Activated T-cell treated with anti-CD3 and anti-CD28 coated beads for 1 hour (primary cell): ENCODE measurements around the gene CHST9.
"Not testable (repeated sequence)": the region's sequence is repeated elsewhere in the genome, so short reads cannot be mapped to it uniquely, and the experiment has no call there.

ENCODE experiments used
- DNase-seq: peaks from one replicate; pipeline ENCODE4 v3.0.0-alpha.2; 2020; ENCODE audit warnings: low read depth

The CHST9 gene

GRCh38 chr18:27094621-27095020 is 90.5 kb downstream of the CHST9 start:
- no peak for DNase-seq

DNA sequence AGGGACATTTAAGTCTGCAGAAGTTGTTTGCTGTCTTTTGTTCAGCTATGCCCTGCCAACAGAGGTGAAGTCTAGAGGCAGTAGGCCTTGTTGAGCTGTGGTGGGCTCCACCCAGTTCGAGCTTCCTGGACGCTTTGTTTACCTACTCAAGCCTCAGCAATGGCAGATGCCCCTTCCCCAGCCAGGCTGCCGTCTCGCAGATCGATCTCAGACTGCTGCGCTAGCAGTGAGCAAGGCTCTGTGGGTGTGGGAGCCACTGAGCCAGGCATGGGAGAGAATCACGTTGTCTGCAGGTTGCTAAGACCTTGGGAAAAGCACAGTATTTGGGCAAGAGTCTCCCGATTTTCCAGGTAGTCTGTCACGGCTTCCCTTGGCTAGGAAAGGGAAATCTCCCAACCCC is 91.8 kb downstream of the CHST9 start:
- DNase-seq, result not testable (repeated sequence)

- DNase-seq, result no peak
These were observed 103.4 kb downstream of the CHST9 start for GRCh38 chr18:27081701-27082100.

DNA sequence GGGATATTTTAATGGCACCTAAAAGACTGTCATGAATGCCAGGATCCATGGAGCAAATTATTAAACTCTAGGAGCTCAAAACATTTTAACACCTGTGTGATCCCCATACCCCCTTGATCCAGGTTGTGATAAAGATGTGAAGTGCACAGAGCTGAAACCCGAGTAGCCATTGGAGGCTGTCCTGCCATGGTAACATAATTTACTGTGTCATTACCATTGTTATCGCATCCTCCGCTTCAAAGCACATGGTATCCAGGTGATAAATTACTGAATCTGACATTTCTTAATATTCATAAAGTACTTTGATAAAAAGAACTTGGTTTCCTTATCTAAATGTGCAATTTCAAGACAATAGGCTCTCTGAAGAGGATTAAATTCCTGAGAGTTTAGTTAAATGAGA is 109.3 kb downstream of the CHST9 start:
- DNase-seq, result no peak

DNA sequence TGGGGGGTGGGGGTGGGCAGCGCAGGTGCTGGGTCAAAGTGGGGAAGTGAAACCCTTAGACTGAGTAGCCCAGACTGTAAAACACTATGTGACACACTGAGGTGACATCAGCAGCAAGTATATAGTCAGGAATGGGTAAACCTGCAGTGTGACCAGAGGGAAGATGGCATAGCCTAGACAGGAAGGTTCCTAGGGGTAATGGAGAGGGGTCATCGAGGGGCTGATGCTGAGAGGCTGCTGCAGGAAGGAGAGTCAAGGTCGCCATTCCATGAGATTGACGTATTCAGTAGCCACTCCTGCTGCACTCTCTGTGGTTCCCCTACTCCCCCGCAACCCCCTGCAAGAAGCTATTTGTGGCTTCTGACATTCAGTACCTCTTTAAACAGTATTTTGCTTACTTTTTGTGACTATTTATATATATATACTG is 111.7 kb downstream of the CHST9 start:
- DNase-seq, result no peak

- no peak for DNase-seq
These were observed 120.4 kb downstream of the CHST9 start for GRCh38 chr18:27064673-27065072.

GRCh38 chr18:27062802-27063201 is 122.3 kb downstream of the CHST9 start:
- DNase-seq, result no peak

DNA sequence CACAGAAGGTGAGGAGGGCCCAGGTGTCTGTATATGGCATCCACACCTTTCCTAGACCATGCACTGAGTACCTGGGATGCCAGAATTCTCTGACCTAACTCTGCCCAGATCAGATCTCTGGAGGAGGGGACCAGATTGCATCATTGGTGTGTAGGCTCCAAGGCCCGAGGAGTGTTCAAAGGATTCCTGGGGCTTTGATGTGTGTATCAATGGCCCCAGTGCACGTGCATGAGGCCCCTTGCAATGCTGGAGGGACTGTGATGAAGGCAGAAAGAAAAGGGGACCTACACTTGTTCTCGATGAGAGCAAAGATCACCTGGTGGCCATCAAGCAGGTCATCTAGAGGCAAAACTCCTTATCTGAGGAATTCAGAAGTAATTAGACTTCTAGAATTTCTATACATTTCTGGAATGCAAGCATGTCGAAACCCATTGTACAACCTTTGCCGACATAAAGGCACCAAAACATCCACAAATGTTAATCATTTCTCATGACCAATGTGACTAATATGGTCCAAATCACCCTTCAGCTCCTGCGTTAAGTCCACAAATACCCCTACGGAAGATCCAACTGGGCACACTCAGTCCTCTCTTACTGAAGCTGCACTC is 123.5 kb downstream of the CHST9 start:
- DNase-seq, result no peak

DNA sequence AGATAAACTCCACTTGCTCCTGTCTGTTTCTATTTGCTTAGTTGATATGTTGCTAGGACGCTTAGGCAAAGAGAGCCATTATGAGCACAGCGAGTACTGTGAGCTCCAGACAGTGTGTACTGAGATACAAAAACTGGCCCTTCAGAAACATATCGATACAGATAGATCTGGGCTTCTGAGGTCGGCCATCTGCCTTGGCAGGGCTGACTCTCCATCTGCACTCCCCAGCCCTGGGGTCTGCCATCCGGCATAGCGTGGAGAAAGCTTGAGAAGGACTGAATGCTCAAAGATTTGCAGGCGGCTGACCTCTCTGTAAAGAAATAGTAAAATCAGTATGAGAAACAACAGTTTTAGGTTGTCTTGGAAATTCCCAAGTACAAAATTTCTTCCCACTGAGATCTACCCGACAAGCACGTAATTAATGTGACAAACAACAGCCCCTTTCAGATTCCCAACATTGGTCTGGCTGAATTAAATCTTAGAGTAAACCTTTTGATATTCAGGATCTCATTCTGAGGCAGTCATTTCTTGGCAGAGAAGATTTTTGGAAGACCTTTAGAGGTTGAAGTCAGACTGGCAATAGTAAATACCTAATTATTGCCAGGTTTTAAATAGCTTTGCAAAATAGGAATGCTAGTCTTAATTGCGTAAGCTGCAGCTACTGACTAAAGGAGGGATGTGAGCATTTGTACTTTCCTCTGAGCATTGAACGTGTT is 127.4 kb downstream of the CHST9 start:
- no peak for DNase-seq

DNA sequence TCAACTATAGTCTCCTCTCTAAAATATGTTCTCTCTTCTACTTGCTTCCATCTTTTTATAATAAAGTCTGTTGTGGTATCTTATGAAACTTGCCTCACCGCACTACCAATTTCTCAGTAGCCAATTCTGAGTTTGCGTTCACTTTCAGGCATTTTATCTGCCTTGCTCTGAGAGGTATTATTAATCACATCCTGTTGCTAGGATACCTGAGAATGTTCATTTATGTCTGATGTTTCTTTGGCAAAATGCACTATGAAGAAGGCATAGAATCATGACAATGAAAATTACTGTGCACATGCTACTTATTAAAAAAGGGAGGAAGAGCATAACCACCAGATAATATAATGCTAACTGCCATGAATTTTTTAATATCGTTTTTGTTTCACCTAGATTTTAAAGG is 130.2 kb downstream of the CHST9 start:
- DNase-seq, result no peak

DNA sequence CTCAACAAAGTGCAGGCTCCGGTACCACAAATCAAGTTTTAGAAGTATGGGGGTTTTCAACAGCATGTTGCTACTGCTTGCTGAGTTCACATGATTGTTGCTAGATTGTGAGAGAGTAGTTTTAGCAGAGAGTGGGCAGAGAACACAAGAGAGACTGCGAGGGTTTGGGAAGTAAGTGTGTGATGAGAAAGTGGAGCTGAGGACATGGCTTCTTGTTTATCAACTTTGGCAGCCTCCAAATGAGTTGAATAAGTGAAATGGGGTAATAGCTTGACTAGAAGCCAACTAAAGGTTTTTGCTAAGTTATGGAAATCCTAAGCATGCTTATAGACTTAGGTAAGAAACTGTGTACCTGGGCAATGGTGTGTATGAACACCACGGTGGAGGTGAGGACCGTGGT is 135.1 kb downstream of the CHST9 start:
- no peak for DNase-seq

DNA sequence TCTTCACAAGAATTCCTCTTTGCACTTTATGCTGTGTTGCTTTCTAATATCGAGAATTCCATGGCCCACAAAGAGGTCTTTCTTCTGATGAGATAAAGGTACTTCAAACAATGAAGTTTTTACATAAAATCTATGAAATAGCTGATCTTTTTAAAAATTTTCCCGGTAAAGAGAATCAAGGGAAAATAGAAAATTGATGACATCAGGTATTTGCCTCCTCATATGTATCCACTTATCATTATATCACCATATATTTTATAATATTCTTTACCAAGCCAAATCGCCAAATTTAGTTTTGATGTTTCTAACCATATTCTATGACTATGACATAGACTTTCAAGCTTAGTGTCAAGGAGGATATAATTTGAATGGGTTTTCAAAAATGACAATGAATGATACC is 139.8 kb downstream of the CHST9 start:
- DNase-seq, result no peak

GRCh38 chr18:27042177-27042576 is 142.9 kb downstream of the CHST9 start:
- DNase-seq, result no peak

DNA sequence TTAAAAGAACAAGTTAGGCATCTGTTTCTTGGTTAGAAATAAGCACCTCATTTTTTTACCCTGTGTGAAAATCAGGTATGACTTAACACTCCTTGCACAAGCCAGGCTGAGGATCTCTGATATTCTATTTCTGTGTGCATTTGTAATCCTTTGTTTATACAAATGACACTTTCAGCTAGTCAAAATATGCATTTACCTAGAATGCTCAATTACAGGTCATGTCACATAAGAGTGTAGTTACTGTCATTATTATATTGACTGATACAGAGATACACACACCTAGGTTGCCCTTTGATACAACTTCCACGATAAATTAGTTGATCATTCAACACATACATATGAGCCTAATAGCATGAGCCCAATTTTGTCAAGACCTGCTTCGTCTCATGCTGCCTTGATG is 144.3 kb downstream of the CHST9 start:
- no peak for DNase-seq

GRCh38 chr18:27033722-27034121 is 151.4 kb downstream of the CHST9 start:
- DNase-seq, result no peak

DNA sequence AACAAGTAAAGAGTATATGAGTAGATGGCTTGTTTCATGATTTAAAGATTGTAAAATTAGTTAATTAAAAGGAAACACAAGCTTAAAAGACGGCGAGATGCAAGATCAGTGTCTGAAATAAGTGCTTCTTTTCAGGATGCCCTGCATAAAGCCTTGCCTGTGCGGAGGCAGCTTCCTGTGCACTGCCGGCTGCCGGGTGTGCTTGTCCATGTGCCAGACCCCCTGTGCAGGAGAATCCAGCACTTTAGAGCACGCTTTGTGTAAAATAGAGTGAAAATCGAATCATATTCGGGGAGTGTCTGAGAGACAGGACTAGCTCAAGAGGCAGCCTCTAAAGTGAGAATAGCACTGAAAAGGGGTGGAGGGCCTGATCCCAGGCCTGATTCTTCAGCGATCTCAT is 154.7 kb downstream of the CHST9 start:
- no peak for DNase-seq

DNA sequence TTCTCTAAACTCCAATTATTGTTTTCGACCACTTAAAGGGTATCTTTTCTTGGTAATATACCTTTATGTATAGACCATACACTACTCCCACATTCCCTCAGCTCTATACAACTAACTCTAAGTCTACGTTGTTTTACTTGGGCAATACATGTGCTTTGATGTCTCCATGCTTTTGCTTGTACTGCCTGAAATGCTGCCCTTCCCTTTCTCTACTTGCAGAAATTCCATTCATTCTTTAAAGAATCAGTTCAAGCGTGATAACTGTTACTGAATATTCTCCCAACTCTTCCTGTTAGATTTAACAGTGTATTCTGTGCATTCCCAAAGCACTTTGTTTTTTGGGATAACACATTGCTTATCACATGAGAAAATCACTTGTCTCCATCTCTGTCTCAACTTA is 162.6 kb downstream of the CHST9 start:
- no peak for DNase-seq

DNA sequence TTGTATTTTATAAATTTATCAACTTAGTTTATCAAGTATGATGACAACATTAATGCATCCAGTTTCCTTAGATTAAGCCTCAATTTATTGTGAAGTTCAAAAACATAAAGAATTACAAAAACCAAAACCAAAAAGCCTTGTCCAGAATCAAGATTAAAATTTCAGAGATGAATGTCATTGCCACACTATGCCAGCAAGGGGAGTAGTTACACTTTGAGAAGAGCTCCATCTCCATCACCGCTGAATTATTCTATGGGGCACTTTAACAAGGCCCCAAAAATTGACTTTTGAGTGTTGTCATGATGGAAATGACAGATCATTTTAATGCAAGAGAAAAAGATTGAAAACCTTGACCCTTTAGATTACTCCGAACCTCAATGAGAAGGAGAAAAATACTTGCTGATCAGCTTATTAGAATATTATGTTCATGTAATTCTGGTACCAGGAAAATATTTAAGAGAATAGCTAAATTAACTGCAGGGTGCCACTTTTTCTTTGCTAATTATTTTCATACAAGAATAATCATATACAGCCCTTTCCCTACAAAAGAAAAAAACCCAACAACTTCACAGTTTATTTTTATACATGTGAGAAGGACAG is 167.1 kb downstream of the CHST9 start:
- no peak for DNase-seq

- no peak for DNase-seq
These were observed 170.3 kb downstream of the CHST9 start for GRCh38 chr18:27014841-27015240.

DNA sequence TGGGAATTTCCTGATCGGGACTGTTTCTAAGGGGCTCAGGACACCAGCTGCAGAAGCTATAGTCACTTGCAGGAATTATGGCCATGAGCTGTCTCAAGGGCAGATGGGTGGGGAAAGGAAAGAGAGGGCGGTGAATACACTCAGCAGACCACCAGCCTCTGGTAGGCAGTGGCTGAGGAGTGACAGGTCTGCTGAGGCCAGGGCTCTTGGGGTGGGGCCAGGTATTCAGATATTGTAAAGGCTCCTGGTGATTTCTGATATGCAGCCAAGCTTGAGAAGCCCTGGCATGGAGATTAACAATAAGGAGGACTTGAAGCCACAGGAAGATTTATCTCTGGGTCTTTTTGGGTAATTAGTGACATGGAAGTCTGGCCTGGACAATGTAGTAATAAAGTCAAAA is 174.3 kb downstream of the CHST9 start:
- no peak for DNase-seq

GRCh38 chr18:27009293-27009692 is 175.8 kb downstream of the CHST9 start:
- DNase-seq, result no peak

GRCh38 chr18:27008575-27008974 is 176.5 kb downstream of the CHST9 start:
- no peak for DNase-seq

DNA sequence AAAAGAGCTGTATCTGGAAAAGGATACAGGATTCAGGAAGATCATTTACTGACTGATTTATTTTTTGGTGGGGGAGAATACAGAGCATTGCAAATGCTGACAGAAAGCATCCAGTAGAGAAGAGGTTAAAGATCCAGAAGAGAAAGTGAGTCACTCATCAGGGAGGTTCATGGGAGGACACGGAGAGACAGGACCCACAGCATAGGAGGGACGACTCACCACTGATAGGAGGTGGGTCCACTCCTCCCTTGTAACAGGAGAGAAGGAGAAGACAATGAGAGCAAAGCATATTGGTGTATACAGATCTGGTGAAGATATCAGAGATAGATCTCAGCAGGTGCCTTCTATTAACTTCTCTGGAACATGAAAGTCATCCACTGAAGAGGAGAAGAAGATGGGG is 177.2 kb downstream of the CHST9 start:
- DNase-seq, result no peak

DNA sequence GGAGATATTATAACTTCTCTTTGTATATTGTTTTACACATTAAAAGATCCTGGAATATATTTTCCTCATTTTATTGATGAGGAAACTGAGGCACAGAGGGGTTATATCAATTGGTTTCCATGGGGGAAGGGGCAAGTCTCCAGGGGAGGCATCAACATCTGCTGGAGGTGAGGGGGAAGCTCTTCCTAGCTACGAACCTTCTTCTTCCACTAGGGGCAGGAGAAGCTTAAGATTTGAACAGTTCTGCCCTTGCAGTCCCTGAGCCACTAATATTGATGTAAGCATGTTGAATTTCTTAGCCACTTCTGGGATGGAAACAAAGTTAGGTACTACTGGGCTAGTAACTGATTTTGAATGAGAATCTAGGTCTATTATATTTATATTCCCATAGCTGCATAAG is 179.5 kb downstream of the CHST9 start:
- no peak for DNase-seq
